NAMALWA (cell line): Measurements from ENCODE around the gene SCO2.
A peak's percentile ranks its signal among the peaks of the same experiment; 100 is the strongest.

ENCODE experiments used
- DNase-seq: peaks from one replicate; pipeline ENCODE4 v3.0.0-alpha.2; 2015; ENCODE audit warnings: low spot score

Gene SCO2

GRCh38 chr22:50531962-50532674 is 6.7 kb upstream of the SCO2 start:
- no peak for DNase-seq

- DNase-seq = peak; percentile 70
Observed at GRCh38 chr22:50531546-50531961, 6.2 kb upstream of the SCO2 start.

GRCh38 chr22:50530877-50531545 is 5.6 kb upstream of the SCO2 start:
- peak; percentile 90 for DNase-seq

DNA sequence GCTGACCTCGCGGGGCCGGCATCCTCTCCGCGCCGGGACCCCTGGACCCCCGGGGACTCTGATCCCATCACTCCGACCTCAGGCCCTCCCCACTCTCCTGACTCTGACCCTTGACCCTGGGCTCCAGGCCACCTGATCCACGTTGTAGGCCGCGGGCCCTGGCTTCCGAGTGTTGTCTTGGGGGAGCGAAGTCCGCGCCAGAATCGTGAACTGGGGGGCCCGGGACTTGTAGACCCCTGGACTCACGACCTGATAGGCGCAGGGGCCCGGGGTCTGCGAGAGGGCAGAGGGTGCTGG is 5.1 kb upstream of the SCO2 start:
- DNase-seq = no peak

DNA sequence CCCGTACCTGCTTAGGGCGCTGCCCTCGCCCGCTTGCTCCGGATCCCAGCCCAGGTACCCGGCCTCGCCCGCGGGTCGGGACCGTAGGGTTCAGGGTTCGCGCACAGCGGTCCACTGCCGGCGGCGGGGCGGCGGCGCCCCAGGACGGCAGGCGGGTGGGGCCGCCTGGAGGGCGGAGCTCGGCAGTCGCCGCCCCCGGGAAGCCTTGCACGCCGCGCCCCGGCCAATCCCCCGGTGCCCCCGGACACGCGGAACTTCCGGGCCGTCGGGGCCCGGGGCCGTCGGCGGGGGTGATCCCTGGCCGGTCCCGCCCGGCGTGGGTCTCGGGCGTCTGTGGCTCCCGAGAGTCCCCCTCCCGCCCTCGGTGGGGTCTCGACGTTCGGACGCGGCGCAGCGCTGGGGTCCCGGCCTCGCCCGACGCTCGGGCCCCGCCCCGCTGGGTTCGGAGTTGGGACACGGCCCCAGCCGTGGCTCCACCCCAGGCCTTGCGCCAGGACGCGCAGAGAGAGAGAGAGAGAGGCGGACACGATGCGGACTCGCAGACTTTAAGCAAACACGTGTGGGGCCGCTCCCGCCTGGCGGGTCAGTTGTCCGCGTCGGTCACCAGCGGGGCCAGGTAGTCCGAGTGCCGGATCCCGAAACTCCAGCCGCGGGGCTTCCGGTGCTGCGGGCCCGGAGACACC is 4.6 kb upstream of the SCO2 start, which contains the start of gene TYMP:
TSS of gene TYMP (minus strand) at position 116 of the 683 bp plus-strand sequence. CDS start 303 bp downstream, outside the sequence.
- DNase-seq = peak; percentile 73

GRCh38 chr22:50529416-50529896 is 4.1 kb upstream of the SCO2 start:
- DNase-seq = no peak

DNA sequence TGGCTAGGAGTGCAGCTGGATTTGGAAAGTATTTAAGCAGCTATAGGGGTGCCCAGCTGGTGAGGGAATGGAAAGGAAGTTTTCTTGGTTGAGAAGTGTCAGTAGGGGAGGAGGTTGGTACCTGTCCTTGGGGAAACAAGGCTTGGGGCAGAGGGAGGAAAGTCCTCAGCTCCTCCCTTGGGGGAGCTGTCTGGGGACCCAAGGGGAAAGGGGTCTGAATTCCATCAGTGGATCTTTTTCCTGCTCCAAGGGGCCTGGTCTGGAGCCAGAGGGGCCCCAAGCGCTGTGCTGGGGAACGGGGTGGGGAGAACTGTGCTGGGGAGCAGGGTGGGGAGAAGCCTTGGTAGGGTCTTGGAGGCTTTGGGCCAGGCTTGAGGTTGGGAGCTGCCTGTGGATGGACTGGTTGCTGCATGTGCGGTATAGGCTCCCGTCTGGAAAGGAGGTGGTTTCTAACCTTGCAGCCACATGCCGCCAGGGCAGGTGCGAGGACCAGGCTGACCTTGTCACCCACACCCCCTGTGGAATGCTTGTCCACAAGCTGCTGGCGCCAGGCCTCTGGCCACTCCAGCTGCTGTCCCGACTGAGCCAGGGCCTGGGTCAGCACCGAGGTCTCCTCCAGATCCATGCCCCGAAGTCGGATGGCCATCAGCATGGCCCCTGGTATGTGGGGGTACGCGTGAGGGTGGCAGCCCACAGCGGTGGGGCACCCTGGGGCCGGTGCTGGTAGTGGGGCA is 3.5 kb upstream of the SCO2 start:
- DNase-seq = no peak

DNA sequence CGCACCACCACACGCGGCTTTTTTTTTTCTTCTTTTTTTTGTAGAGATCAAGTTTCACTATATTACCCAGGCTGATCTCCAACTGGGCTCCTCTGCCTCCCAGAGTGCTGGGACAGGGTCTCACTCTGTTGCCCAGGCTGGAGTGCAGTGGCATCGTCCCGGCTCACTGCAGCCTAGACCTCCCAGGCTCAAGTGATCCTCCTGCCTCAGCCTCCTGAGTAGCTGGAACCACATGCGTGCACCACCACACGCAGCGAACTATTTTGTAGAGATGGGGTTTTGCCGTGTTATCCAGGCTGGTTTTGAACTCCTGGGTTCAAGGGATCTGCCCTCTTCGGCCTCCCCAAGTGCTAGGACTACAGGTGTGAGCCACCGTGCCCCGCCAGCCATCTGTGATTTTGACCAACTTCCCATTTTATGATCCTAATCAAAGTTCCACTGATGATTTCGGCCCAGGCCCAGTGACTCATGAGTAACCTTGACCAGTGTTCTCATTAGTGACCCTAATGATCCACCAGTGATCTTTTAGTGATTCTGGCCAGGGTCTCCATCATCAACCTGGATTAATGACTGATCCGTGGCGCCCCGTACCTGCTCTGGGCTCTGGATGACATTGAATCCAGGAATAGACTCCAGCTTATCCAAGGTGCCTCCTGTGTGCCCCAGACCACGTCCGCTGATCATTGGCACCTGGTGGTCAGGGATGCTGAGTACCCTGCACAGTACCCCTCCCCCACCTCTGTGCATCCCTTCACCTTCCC is 2.7 kb upstream of the SCO2 start:
- DNase-seq = no peak

DNA sequence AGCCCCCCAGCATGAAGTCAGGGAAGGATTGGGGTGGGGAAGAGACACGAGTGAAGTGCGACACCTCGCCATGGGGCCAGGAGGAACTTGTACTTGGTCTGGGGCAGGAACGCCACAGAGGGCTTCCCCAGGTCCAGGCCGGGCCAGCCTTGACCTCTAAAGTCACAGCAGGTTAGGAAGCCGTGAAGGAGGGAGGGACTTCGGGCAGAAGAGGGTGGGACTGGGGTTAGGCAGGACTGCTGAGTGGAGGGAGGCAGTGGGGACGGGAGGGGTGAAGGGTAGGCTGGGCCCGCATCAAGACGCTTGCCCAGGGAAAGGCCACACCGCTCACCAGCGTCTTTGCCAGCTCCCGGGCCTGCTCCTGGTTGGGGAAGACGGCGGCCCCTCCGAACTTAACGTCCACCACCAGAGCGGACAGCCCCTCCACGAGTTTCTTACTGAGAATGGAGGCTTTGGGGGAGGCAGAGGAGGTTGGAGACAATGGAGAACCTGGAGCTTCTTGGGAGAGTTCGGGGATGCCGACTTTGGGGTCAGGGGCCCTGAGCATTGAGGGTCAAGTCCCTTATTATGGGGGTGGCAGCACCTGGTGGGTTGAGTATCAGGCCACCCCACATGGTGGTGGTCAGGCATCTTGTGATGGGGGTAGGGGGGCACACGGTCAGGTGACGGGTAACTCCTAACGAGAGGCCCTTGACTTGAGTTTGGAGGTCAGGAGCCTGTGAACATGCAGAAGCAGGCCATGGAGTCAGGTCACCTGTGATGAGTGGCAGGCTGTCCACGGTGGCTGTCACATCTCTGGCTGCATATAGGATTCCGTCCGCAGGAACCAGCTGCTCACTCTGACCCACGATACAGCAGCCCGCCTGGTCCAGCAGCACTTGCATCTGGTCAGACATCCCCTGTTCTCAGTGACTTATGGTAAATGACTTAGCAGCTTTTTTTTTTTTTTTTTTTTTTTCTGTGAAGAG is 1.7 kb upstream of the SCO2 start:
- DNase-seq = peak; percentile 71

- DNase-seq = peak; percentile 82
Observed at GRCh38 chr22:50526108-50526833, 873 bp upstream of the SCO2 start.

DNA sequence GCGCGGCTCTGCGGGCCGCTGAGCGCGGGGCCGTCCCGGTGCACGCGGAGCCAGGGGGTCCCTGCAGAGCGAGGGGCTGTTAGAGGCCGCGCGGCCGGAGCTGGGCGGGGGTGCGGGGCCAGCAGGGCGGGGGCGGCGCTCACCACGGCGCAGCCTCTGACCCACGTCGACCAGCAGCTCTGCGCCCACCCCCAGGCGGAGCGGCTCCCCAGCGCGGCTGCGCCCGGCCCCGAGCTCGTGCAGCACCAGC is 385 bp upstream of the SCO2 start:
- no peak for DNase-seq

DNA sequence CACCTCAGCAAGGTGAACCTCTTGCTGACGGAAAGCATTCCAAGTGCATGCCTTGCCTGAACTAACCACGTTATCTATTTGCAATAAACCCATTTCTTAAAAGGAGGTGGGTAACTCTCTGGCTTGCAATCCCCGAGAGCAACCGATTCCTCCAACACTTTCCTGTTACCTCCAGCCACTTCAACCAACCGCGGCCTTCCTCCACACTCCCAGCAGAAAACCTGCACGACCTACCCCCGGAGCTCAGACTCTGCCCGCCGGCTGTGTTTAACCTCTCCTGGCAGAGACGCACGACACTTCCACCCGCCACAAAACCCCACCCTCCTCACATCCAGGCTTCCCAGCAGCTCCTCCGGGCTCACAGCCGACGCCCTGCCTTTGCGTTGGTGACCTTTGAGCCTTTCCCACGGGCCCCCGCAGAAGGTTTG is 708 bp downstream of the SCO2 start:
- no peak for DNase-seq

DNA sequence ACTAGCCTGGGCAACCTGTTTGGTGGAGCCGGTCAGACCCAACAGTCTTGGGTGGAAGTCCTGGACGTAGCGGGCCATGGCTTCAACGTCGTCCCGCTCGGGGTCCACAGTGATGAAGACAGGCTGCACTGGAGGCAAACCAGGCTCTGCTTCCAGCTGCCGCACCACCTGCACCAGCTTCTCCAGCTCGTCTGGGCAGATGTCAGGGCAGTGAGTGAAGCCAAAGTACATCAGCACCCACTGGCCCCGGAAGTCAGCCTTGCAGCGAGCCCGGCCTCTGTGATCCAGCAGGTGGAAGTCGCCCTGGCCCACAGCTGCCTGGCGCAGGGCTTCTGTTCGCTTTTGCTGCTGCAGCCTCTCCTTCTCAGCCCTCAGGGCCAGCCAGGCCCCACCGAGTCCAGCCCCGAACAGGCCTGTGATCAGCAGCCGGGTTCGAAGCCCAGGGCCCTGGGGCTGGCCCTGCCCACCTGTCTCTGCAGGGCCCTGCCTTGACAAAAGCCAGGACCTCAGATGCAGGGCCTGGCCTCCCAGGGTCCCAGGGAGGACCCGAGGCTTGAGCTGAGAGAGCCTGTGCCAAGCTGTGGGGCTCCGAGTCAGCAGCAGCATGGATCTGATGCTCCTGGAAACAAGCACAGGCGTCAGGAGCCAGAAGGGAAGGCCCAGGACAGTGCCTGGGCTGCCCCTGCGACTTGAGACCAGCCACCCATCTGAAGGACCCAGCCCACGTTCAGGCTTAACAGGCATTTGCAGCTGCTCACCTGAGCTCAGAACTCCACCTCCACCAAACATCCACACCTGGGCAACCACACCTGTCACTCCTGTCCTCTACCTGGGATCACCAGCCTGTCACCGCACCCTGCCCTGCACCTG is 1.4 kb downstream of the SCO2 start:
- peak; percentile 33 for DNase-seq

- no peak for DNase-seq
Observed at GRCh38 chr22:50523458-50523805, 2.0 kb downstream of the SCO2 start.

DNA sequence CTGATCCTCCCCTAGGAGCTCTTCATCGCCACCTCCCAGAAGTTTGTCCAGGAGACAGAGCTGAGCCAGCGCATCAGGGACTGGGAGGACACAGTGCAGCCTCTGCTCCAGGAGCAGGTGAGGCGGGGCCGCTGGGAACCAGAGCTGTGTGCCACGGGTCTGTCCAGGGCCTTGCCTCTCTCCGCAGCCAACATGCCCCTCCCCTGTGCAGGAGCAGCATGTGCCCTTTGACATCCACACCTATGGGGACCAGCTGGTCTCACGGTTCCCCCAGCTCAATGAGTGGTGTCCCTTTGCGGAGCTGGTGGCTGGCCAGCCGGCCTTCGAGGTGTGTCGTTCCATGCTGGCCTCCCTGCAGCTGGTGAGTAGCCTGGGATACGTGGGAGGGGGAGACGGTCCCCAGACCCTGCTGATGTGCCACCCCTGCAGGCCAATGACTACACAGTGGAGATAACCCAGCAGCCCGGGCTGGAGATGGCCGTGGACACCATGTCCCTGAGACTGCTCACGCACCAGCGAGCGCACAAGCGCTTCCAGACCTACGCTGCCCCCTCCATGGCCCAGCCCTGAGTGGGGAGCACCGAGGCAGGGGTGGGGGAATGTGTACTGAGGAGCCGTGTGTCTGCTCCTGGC is 2.5 kb downstream of the SCO2 start:
- no peak for DNase-seq

DNA sequence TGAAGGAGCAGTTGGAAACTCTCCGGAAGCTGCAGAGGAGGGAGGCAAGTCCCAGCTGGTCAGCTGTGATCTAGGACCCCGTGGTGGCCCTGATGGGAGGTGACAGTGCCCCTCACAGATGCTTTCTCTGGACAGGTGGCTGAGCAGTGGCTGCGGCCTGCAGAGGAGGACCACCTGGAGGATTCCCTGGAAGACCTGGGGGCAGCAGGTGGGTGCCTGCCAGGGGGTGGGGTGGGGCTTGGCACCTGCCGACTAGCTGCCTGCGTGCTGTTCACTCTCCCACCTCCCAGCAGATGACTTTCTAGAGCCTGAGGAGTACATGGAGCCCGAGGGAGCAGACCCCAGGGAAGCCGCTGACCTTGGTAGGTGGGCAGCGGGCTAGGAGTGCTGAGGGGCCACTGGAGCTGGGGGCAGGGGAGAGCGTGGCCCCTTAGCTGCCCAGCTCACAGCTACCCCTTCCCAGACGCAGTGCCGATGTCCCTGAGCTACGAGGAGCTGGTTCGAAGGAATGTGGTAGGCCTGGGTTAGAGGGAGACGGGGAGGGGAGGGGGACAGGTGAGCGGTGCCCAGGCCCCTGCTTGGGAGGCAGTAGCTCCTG is 3.1 kb downstream of the SCO2 start:
- no peak for DNase-seq

DNA sequence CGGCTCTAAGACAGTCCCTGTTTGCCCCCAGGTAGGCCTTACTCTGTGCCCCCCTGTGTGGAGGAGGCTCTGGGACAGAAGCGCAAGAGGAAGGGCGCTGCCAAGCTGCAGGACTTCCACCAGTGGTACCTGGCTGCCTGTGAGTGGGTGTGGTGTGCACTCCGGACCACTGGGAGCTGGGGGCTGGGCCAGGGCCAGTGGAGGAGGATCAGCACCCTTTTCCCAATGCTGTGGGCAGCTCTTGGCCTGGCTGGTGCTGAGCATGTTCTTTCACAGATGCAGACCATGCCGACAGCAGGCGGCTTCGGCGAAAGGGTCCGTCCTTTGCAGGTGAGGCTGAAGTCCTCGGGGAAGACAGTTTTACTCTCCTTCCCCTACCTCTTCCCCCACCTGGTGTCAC is 3.7 kb downstream of the SCO2 start:
- no peak for DNase-seq

- DNase-seq = no peak
Observed at GRCh38 chr22:50520826-50521453, 4.5 kb downstream of the SCO2 start.
